HepG2 (cell line): Measurements from ENCODE around the gene PLPPR3. TPM values are rescaled to one million over a fixed set of nuclear protein-coding genes. Genes with fewer than 3 reads are reported as not detected.

ENCODE experiments used
- BRD4 ChIP-seq: sonication (generic); formaldehyde crosslinking; IDR thresholded peaks from 2 replicates; pipeline ENCODE4 v1.4.0; 2020; ENCODE audit warnings: missing genetic modification reagents
- DDIT3 ChIP-seq: sonication (generic); formaldehyde crosslinking; IDR thresholded peaks from 2 replicates; pipeline ENCODE4 v1.4.0; 2020; ENCODE audit warnings: mild to moderate bottlenecking, missing genetic modification reagents
- ELK4 ChIP-seq: sonication (generic); formaldehyde crosslinking; IDR thresholded peaks from 2 replicates; pipeline ENCODE4 v1.9.0; 2021; ENCODE audit warnings: missing genetic modification reagents, borderline replicate concordance
- FOXO4 ChIP-seq: sonication (generic); formaldehyde crosslinking; conservative IDR thresholded peaks from 2 replicates; pipeline ENCODE4 v1.8.1; 2023; ENCODE audit warnings: missing genetic modification reagents
- HMGXB4 ChIP-seq, 2 experiments: sonication (generic) in 1 of 2; formaldehyde crosslinking in 1 of 2; IDR thresholded peaks; 2 replicates each; pipeline versions ENCODE4 v1.4.0 to v1.6.1; 2018 to 2020; ENCODE audit warnings: missing genetic modification reagents in 2 of 2, borderline replicate concordance in 1 of 2, low read depth in 1 of 2, mild to moderate bottlenecking in 1 of 2, missing biosample characterization in 1 of 2
- HNRNPLL ChIP-seq: fragments of 200-400 bp; formaldehyde crosslinking; IDR thresholded peaks from 2 replicates; pipeline ENCODE4 v1.6.1; 2017; ENCODE audit warnings: mild to moderate bottlenecking, low read depth, low read length; ENCODE audit not compliant: poor library complexity, severe bottlenecking
- JDP2 ChIP-seq: sonication (generic); formaldehyde crosslinking; IDR thresholded peaks from 2 replicates; pipeline ENCODE4 v1.8.1; 2022; ENCODE audit warnings: missing genetic modification reagents, borderline replicate concordance
- JUN ChIP-seq: sonication (generic); formaldehyde crosslinking; IDR thresholded peaks from 2 replicates; pipeline ENCODE4 v1.4.0; 2020; ENCODE audit warnings: mild to moderate bottlenecking, missing genetic modification reagents
- MED13 ChIP-seq: sonication (generic); formaldehyde crosslinking; IDR thresholded peaks from 2 replicates; pipeline ENCODE4 v1.5.0; 2020; ENCODE audit warnings: missing genetic modification reagents
- MYC ChIP-seq: sonication (generic); formaldehyde crosslinking; IDR thresholded peaks from 2 replicates; pipeline ENCODE4 v1.9.0; 2021; ENCODE audit warnings: missing genetic modification reagents, borderline replicate concordance
- NBN ChIP-seq: fragments of 450-650 bp; conservative IDR thresholded peaks from 2 replicates; pipeline ENCODE4 v1.6.1; 2017
- NKX3-1 ChIP-seq: sonication (generic); formaldehyde crosslinking; IDR thresholded peaks from 2 replicates; pipeline ENCODE4 v1.5.0; 2020; ENCODE audit warnings: missing genetic modification reagents
- RNF219 ChIP-seq: sonication (generic); formaldehyde crosslinking; IDR thresholded peaks from 2 replicates; pipeline ENCODE4 v1.5.0; 2020; ENCODE audit warnings: mild to moderate bottlenecking, missing genetic modification reagents
- SAFB2 ChIP-seq: sonication (generic); formaldehyde crosslinking; IDR thresholded peaks from 2 replicates; pipeline ENCODE4 v1.5.1; 2020; ENCODE audit warnings: missing genetic modification reagents, low read depth, mild to moderate bottlenecking, borderline replicate concordance
- SP140L ChIP-seq: sonication (generic); formaldehyde crosslinking; IDR thresholded peaks from 2 replicates; pipeline ENCODE4 v1.4.0; 2020; ENCODE audit warnings: missing genetic modification reagents, borderline replicate concordance
- SPEN ChIP-seq: sonication (generic); formaldehyde crosslinking; IDR thresholded peaks from 2 replicates; pipeline ENCODE4 v1.5.1; 2020; ENCODE audit warnings: low read depth, mild to moderate bottlenecking, missing genetic modification reagents
- THAP11 ChIP-seq: IDR thresholded peaks from 2 replicates; pipeline ENCODE4 v1.6.1; 2016; ENCODE audit warnings: missing biosample characterization, missing genetic modification reagents
- ZNF121 ChIP-seq: sonication (generic); formaldehyde crosslinking; IDR thresholded peaks from 2 replicates; pipeline ENCODE4 v1.5.0; 2020; ENCODE audit warnings: mild to moderate bottlenecking, missing genetic modification reagents
- ZNF282 ChIP-seq: fragments of 450-650 bp; IDR thresholded peaks from 2 replicates; pipeline ENCODE4 v1.6.1; 2018; ENCODE audit not compliant: partially characterized antibody
- ZNF3 ChIP-seq: IDR thresholded peaks from 2 replicates; pipeline ENCODE4 v1.7.0; 2017; ENCODE audit warnings: inconsistent platforms
- ZNF672 ChIP-seq: sonication (generic); formaldehyde crosslinking; IDR thresholded peaks from 2 replicates; pipeline ENCODE4 v1.8.1; 2022; ENCODE audit warnings: missing genetic modification reagents
- ZNF709 ChIP-seq: sonication (generic); formaldehyde crosslinking; IDR thresholded peaks from 2 replicates; pipeline ENCODE4 v1.5.0; 2020; ENCODE audit warnings: mild to moderate bottlenecking, missing genetic modification reagents
- ZNF776 ChIP-seq: sonication (generic); formaldehyde crosslinking; IDR thresholded peaks from 2 replicates; pipeline ENCODE4 v1.4.0; 2020; ENCODE audit warnings: mild to moderate bottlenecking, missing genetic modification reagents
- ZSCAN20 ChIP-seq: sonication (generic); formaldehyde crosslinking; IDR thresholded peaks from 2 replicates; pipeline ENCODE4 v1.4.0; 2020; ENCODE audit warnings: missing genetic modification reagents, mild to moderate bottlenecking, borderline replicate concordance
- polyA plus RNA-seq, 8 experiments: library from polyadenylated mRNA; depleted of rRNA in 3 of 8; stranded (reverse) in 7 of 8; unstranded in 1 of 8; fragments of >200 nt; fragmentation: Illumina TruSeq in 4 of 8; extraction: Trizol in 4 of 8; gene quantifications; 2 replicates each; pipeline versions ENCODE4 v1.2.1 to v1.2.3, GENCODE V29; 2011 to 2016; ENCODE audit warnings: low read depth in 4 of 8, missing spikeins in 1 of 8, mixed read lengths in 1 of 8; ENCODE audit not compliant: insufficient read depth in 1 of 8
- total RNA-seq, 5 experiments: library from RNA; depleted of rRNA; stranded (reverse); fragments of >200 nt; fragmentation: Illumina TruSeq; extraction: Trizol; gene quantifications; 2 replicates each; pipeline ENCODE4 v1.2.3, GENCODE V29; 2016; ENCODE audit warnings: low read depth in 1 of 5

Gene PLPPR3
- total and polyA plus RNA-seq, 2 of the 13 experiments (the other 11 are each of a cell fraction or from before 2014, with no cell fraction given), result 0.07 to 0.16 TPM

GRCh38 chr19:778910-779653 is 42.7 kb downstream of the PLPPR3 start (continued):
- TF ChIP-seq ZSCAN20 (CRISPR knock-in tag) (peak; percentile 83; the same call in 1 of the 2 replicates), NKX3-1 (CRISPR knock-in tag) (peak; percentile 94), SPEN (CRISPR knock-in tag) (peak; percentile 66), ZNF121 (CRISPR knock-in tag) (0 out of 2 replicates have a peak, but pooled peaks have one; percentile 53), SP140L (CRISPR knock-in tag) (peak; percentile 65; the same call in 1 of the 2 replicates), MED13 (CRISPR knock-in tag) (0 out of 2 replicates have a peak, but pooled peaks have one; percentile 53), MYC (CRISPR knock-in tag) (peak; percentile 92), ELK4 (CRISPR knock-in tag) (no peak), RNF219 (no peak), SAFB2 (no peak), JDP2 (CRISPR knock-in tag) (no peak), ZNF672 (CRISPR knock-in tag) (no peak), JUN (CRISPR knock-in tag) (peak; percentile 25; the same call in 1 of the 2 replicates), FOXO4 (CRISPR knock-in tag) (no peak), THAP11 (CRISPR knock-in tag) (peak; percentile 74), ZNF282 (no peak), ZNF709 (CRISPR knock-in tag) (no peak), ZNF776 (CRISPR knock-in tag) (no peak), HMGXB4 (CRISPR knock-in tag; IDR thresholded peaks at IDR 0.05; ENCODE audit: borderline replicate concordance in 1 of 2, low read depth in 1 of 2) (peak in 1 of 2 experiments; percentile 70; a peak in 1 of 4 replicates), BRD4 (CRISPR knock-in tag) (no peak), ZNF3 (CRISPR knock-in tag) (no peak), HNRNPLL (no peak), DDIT3 (CRISPR knock-in tag) (no peak), NBN (no peak)
